NCI-H1694 (cell line): ENCODE measurements around the gene MEF2D.

Experiments
- DNase-seq: peaks from one replicate; lab custom pipeline; 2025; lab: John Stamatoyannopoulos, UW

Gene MEF2D

GRCh38 chr1:156468693-156469345, 31.8 kb downstream of the MEF2D start:
- DNase-seq, result no peak

GRCh38 chr1:156467906-156468305, 32.7 kb downstream of the MEF2D start:
- no peak for DNase-seq

GRCh38 chr1:156467385-156467784, 33.2 kb downstream of the MEF2D start:
- DNase-seq, result no peak

- no peak for DNase-seq
Observed at GRCh38 chr1:156465747-156466365, 34.7 kb downstream of the MEF2D start.

- no peak for DNase-seq
Observed at GRCh38 chr1:156464825-156465452, 35.6 kb downstream of the MEF2D start.

GRCh38 chr1:156464335-156464734, 36.2 kb downstream of the MEF2D start:
- DNase-seq, result no peak

- DNase-seq, result no peak
Observed at GRCh38 chr1:156463874-156464273, 36.7 kb downstream of the MEF2D start.

DNA sequence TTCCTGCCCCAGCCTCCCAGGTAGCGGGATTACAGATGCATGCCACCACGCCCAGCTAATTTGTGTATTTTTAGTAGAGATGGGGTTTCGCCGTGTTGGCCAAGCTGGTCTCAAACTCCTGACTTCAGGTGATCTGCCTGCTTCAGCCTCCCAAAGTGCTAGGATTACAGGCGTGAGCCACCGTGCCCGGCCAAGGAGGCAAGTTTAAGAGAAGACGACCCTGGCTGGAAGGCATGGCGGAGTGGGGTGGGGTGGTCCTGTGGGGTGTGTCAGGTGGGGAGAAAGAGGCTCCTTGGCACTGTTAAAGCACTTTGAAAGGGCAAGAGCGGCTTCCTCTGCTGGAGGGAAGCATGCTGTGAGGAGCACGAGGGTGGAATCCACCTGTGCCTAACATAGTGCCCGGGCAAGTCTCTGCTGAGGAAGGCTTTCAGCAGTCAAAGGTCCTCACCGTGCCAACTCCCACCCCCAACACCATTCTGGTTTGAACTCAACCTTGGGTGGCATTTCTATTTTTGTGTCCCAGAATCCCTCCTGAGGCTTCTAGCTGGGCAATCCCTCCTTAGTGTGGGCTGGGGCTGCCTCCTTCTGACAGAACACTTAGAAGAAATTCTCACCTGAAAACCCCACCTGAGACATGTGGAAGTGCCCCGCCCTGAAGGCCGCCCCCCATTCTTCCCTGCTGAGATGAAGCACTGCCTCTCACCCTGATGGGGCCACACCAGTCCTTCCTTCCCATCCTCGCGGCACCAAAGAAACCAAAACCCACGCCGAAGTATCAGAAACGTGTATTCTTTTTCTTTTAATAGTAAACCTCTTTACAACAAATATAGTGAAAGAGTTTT, 37.4 kb downstream of the MEF2D start:
- no peak for DNase-seq

DNA sequence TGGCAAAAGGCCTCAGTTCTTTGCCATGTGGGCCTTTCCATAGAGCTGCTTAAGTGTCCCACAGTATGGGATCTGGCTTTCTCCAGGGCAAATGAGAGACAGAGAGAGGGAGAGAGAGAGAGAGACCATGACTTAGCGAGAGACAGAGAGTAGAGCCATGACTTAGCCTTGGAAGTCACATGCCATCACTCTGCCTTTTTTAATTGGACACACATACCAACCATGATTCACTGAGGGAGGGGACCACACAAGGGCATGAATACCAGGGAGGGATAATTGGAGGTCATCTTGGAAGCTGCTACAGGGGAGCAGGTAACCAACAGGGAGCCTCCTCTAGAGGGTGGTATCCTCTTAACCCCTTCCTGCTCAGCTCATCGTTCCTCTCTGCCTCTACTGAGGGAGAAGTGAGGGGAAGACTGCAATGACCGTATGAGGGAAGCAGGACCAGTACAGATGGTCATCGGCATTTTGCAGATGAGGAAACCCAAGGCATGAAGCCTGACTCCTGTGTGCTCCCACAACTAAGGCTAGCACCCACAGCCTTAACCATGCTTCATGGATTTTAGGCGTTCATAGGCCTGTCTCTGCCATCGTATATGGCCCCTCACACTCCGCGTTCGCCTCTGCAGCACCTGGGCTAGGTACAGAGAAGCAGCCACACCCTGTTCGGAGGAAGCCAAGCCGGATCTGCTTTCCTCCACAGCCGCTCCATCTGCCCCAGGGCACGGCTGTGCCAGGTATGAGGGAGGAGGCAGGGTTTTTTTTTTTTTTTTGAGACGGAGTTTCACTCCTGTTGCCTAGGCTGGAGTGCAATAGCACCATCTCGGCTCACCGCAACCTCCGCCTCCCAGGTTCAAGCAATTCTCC, 38.6 kb downstream of the MEF2D start:
- DNase-seq, result no peak

DNA sequence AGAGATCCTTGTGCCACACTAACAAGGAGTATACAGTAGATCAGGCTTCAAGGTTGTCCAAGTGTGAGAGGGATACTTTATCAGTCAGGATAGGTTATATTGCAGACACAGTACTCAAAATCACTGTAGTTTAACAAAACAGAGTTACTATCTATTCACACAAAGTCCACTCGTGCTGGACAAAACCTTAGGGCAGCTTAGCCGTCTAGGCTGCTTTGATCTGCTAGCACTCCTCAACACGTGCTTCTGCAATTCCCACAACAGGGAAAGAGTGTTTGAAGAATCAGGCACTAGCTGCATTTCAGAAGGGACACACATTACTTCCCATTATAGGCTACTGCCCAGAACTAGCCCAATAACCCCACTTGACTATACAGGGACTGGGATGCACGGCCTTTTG, 39.5 kb downstream of the MEF2D start:
- no peak for DNase-seq

GRCh38 chr1:156460525-156460924, 40.0 kb downstream of the MEF2D start:
- DNase-seq, result no peak

GRCh38 chr1:156458181-156458503, 42.4 kb downstream of the MEF2D start:
- DNase-seq, result no peak

GRCh38 chr1:156456625-156457465, 43.7 kb downstream of the MEF2D start:
- peak; percentile 100 for DNase-seq

- no peak for DNase-seq
Observed at GRCh38 chr1:156455362-156455761, 45.2 kb downstream of the MEF2D start.

DNA sequence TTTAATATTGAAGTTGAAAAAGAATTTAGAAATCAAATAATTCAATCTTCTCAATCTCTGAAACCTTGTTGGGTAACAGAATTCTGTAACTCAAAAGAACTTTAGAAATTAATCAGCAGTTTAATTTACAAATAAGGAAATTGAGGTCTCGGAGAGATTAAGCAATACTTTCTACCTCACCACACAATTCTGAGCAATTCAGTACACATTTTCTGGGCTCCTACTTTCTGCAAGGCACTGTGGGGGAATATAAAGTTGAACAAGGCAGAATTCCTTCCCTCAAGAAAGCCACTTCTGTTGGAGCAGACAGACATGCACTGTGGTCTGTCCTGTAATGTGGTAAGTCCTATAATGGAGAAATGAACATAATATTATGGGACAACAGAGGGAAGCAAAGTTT, 47.7 kb downstream of the MEF2D start:
- DNase-seq, result no peak

- DNase-seq, result no peak
Observed at GRCh38 chr1:156451505-156452160, 48.9 kb downstream of the MEF2D start.

- no peak for DNase-seq
Observed at GRCh38 chr1:156448134-156448967, 52.2 kb downstream of the MEF2D start.

DNA sequence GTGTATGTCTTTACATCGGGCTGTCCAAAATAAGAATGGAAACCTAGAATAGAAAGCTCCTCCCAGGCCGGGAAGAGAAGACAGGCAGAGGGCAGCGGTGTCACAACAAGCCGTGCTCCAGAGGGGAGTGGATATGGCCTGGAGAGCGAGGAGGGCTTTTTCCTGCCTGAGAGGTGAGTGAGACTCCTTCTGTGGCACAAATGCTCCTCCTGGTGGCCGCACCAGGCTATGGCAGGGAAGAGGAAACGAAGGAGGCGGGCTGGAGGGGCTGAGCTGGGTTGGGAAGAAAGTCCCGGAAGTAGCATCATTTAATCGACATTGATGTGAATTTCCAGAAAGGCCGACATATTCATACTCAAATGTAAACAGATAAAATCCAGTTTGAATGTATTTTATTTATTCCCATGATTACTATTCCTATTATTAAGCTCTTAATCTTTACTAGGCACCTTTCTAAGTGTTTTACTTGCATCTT, 54.7 kb downstream of the MEF2D start:
- DNase-seq, result peak; percentile 98

DNA sequence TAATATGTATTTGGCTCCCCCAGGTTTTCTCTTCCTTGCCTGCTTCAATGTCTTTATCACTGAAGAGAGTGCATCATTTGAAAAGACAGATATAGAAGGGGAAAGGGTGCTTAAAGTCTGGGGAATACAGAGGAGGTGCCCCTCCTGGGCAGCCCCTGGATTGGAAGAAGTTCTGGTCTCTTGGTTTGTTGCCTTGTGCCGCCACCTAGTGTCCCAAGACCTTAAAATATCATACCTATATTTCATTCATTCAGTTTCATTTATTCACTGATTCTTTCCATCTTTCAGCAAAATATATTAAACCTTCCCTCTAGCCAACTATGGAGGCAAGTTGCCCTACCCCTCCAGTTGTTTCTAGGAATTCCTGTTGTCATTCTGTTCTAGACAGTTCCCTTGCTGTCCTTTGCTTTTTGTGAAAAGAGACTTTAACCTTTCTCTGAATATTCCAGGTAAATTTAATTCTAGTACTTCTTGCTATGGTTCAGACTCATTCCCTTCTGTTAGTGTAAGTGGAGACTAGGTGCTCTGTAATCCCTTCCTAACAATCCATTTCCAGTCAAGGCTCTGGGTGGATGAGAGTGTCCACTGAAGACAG, 56.1 kb downstream of the MEF2D start:
- peak; percentile 88 for DNase-seq
